Trophoblast cell (in vitro differentiated cells and primary cell): ENCODE measurements around the gene ADAMTS13. TPM values are rescaled to one million over a fixed set of nuclear protein-coding genes. Genes with fewer than 3 reads are reported as not detected.
A peak's percentile ranks its signal among the peaks of the same experiment; 100 is the strongest.

Source experiments
- DNase-seq, 2 donors: peaks; one replicate each; pipeline ENCODE4 v3.0.0-alpha.2; 2016
- H2AFZ ChIP-seq: 2 replicates; pipeline ENCODE4 v1.6.1; 2013; ENCODE audit warnings: low read length, moderate library complexity, mild to moderate bottlenecking; ENCODE audit not compliant: insufficient read depth, poor library complexity
- H2AK5ac ChIP-seq: 2 replicates; pipeline ENCODE4 v1.6.1; 2013; ENCODE audit warnings: mild to moderate bottlenecking, low read length
- H2BK120ac ChIP-seq: 2 replicates; pipeline ENCODE4 v1.6.1; 2013; ENCODE audit warnings: low read length, mild to moderate bottlenecking, moderate library complexity; ENCODE audit not compliant: insufficient read depth, poor library complexity
- H2BK12ac ChIP-seq: 2 replicates; pipeline ENCODE4 v1.6.1; 2013; ENCODE audit warnings: mild to moderate bottlenecking, low read length, moderate library complexity
- H2BK5ac ChIP-seq: 2 replicates; pipeline ENCODE4 v1.6.1; 2013; ENCODE audit warnings: low read length, low read depth, moderate library complexity, mild to moderate bottlenecking; ENCODE audit not compliant: poor library complexity
- H3K14ac ChIP-seq: 2 replicates; pipeline ENCODE4 v1.6.1; 2013; ENCODE audit warnings: mild to moderate bottlenecking, low read length
- H3K18ac ChIP-seq: 2 replicates; pipeline ENCODE4 v1.6.1; 2013; ENCODE audit warnings: mild to moderate bottlenecking, low read length
- H3K23ac ChIP-seq: 2 replicates; pipeline ENCODE4 v1.6.1; 2013; ENCODE audit warnings: low read length
- H3K27ac ChIP-seq: 2 replicates; pipeline ENCODE4 v1.5.1; 2013; ENCODE audit warnings: low read depth, mild to moderate bottlenecking, inconsistent platforms, low read length, moderate library complexity
- H3K27me3 ChIP-seq: 2 replicates; pipeline ENCODE4 v1.6.1; 2013; ENCODE audit warnings: inconsistent platforms, mild to moderate bottlenecking, low read length, moderate library complexity; ENCODE audit not compliant: insufficient read depth
- H3K36me3 ChIP-seq, 2 experiments: 1 replicate in 1 of 2; 2 replicates in 1 of 2; pipeline ENCODE4 v1.6.1; 2013; ENCODE audit warnings: low read length in 2 of 2, mild to moderate bottlenecking in 2 of 2, moderate library complexity in 1 of 2; ENCODE audit not compliant: insufficient read depth in 2 of 2, control insufficient read depth in 1 of 2
- H3K4ac ChIP-seq: 2 replicates; pipeline ENCODE4 v1.6.1; 2013; ENCODE audit warnings: low read depth, mild to moderate bottlenecking, low read length, moderate library complexity
- H3K4me1 ChIP-seq, 2 experiments: 1 replicate in 1 of 2; 2 replicates in 1 of 2; pipeline ENCODE4 v1.6.1; 2013; ENCODE audit warnings: low read length in 2 of 2, mild to moderate bottlenecking in 2 of 2, moderate library complexity in 1 of 2; ENCODE audit not compliant: insufficient read depth in 2 of 2, control insufficient read depth in 1 of 2
- H3K4me2 ChIP-seq: 2 replicates; pipeline ENCODE4 v1.6.1; 2013; ENCODE audit warnings: inconsistent platforms, mild to moderate bottlenecking, low read length, moderate library complexity
- H3K4me3 ChIP-seq: 2 replicates; pipeline ENCODE4 v1.5.1; 2013; ENCODE audit warnings: mild to moderate bottlenecking, low read depth, low read length, inconsistent platforms
- H3K79me1 ChIP-seq: one replicate; pipeline ENCODE4 v1.6.1; 2013; ENCODE audit warnings: low read length
- H3K79me2 ChIP-seq: 2 replicates; pipeline ENCODE4 v1.6.1; 2013; ENCODE audit warnings: low read length, mild to moderate bottlenecking; ENCODE audit not compliant: control insufficient read depth, insufficient read depth, poor library complexity
- H3K9ac ChIP-seq: 2 replicates; pipeline ENCODE4 v1.6.1; 2013; ENCODE audit warnings: mild to moderate bottlenecking, low read length
- H3K9me3 ChIP-seq: 2 replicates; pipeline ENCODE4 v1.6.1; 2013; ENCODE audit warnings: low read depth, mild to moderate bottlenecking, control low read depth, inconsistent platforms, low read length; ENCODE audit not compliant: insufficient read depth
- H4K12ac ChIP-seq: 2 replicates; pipeline ENCODE4 v1.6.1; 2013; ENCODE audit warnings: low read depth, mild to moderate bottlenecking, low read length, moderate library complexity
- H4K8ac ChIP-seq: 2 replicates; pipeline ENCODE4 v1.6.1; 2013; ENCODE audit warnings: low read depth, mild to moderate bottlenecking, low read length, moderate library complexity
- H4K91ac ChIP-seq: one replicate; pipeline ENCODE4 v1.6.1; 2013; ENCODE audit warnings: low read depth, mild to moderate bottlenecking, low read length, moderate library complexity
- WGBS: extraction: QIAGEN DNeasy Blood & Tissue Kit; methylation state at CpG from one replicate; pipeline ENCODE4 v1.1.7; 2013; ENCODE audit warnings: missing lambda C conversion rate; ENCODE audit not compliant: insufficient read length, insufficient coverage; ENCODE audit errors: extremely low coverage; 5-methylcytosine and 5-hydroxymethylcytosine counted together
- polyA plus RNA-seq: library from polyadenylated mRNA; stranded (reverse); fragments of 200-250 nt; gene quantifications from 2 replicates; pipeline ENCODE4 v1.2.3, GENCODE V29; 2013

The ADAMTS13 gene
- 1.8 and 2.2 TPM in 2 replicates for polyA plus RNA-seq

DNA sequence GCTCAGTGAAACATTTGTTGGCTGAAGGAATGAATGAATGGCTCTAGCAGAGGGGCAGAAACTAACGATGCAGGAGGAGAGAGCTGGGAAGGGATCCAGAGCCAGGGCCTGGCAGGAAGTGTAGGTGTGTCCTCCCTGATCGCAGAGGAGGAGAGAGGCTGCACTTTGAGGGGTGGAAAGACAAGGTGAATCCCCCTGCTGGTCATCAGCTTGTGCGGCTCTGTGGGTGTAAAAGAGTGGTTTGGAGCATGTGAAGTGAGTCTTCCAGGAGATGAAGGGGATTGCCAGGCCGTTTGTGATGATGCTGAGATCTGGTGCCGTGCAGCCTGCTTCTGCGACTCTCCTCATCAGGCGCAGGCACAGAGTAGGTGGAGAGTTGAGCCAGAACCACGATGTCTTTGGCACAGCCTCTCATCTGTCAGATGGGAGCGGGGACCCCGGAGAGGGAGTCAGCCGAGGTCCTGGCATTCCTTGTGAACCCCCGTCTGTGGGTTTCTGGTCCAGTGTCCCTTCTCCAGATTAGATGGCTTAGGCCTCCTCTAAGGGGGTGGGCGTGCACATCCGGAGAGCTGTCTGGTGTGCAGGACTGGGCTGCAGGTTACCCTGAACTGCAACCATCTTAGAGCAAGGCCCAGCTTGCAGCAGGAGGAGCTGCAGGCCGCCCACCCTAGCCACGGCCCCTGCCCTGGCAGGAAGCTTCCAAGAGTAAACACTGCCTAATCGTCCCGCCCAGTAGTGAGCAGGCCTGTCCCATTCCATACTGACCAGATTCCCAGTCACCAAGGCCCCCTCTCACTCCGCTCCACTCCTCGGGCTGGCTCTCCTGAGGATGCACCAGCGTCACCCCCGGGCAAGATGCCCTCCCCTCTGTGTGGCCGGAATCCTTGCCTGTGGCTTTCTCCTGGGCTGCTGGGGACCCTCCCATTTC lies at the start of gene ADAMTS13:
Gene ADAMTS13, plus strand, starts transcription at position 753 of the 928 bp plus-strand sequence. Its CDS starts 77 bp downstream, at position 830.
- H3K4me3 ChIP-seq: no peak within 1 kb of the TSS
- H3K27me3 ChIP-seq: no peaks in the 10 kb centered on the region
- no peak within 1 kb of the TSS for H3K4ac ChIP-seq
- DNase-seq: no peak
- peaks cover 2 to 3% of the 10 kb centered on the region in 2 experiments for H3K4me1 ChIP-seq
- H4K91ac ChIP-seq: no peak within 1 kb of the TSS
- H3K4me2 ChIP-seq: no peak within 1 kb of the TSS
- no CpG with 5 or more reads among the region's 23 CpGs for WGBS
- H3K23ac ChIP-seq: no peak within 1 kb of the TSS
- H2AFZ ChIP-seq: no peak within 1 kb of the TSS
- no peak within 1 kb of the TSS for H3K27ac ChIP-seq
- H3K79me1 ChIP-seq: peaks cover 8% of the 10 kb centered on the region
- H3K18ac ChIP-seq: no peak within 1 kb of the TSS
- H3K14ac ChIP-seq: no peak within 1 kb of the TSS
- no peak within 1 kb of the TSS for H2BK120ac ChIP-seq
- H3K36me3 ChIP-seq: no peaks in the 10 kb centered on the region
- H2BK12ac ChIP-seq: no peak within 1 kb of the TSS
- H4K8ac ChIP-seq: no peak within 1 kb of the TSS
- H2AK5ac ChIP-seq: no peak within 1 kb of the TSS
- no peaks in the 10 kb centered on the region for H3K9me3 ChIP-seq
- no peak within 1 kb of the TSS for H3K9ac ChIP-seq
- H2BK5ac ChIP-seq: no peak within 1 kb of the TSS
- H3K79me2 ChIP-seq: peaks cover 9% of the 10 kb centered on the region
- no peak within 1 kb of the TSS for H4K12ac ChIP-seq

DNA sequence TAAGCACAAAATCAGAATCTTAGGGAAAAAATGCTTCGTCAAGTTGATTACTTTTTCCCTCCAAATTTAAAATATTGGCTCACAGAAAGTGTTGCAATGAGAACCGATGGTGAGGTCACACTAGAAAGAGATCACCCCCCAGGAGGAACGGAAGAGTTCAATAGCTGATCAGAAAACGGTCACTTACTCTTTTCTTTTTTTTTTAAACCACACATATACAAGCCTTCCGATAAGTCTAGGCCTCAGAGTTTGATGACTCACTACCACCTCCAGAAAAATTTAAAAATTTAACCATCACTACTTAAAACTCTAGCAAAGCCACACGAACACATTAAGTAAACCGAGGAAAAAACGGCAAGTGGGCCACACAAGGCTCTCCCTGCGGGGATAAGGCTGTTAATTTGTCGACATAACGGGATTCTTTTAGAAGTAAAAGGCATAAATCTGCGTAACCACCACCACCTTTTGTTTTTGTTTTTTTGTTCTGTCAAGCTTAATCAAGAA lies 47.5 kb upstream of the ADAMTS13 start:
- Histone ChIP-seq H3K4ac (peak overlapping the region; percentile 100), H2BK12ac (no peak overlapping the region), H3K4me1 (peaks cover 4 to 5% of the 10 kb centered on the region in 2 experiments), H3K79me2 (peaks cover 31% of the 10 kb centered on the region), H4K12ac (no peak overlapping the region), H3K23ac (no peak overlapping the region), H4K91ac (no peak overlapping the region), H3K14ac (no peak overlapping the region), H4K8ac (no peak overlapping the region), H3K4me2 (peak overlapping the region; percentile 74), H2AFZ (no peak overlapping the region), H2AK5ac (no peak overlapping the region), H3K9ac (peak overlapping the region; percentile 99), H3K36me3 (peaks cover 32 to 35% of the 10 kb centered on the region in 2 experiments), H3K27ac (no peak overlapping the region), H3K79me1 (peaks cover 17% of the 10 kb centered on the region), H2BK120ac (no peak overlapping the region), H2BK5ac (no peak overlapping the region), H3K27me3 (no peaks in the 10 kb centered on the region), H3K18ac (no peak overlapping the region), H3K4me3 (peak overlapping the region; percentile 97), H3K9me3 (peaks cover 3% of the 10 kb centered on the region)
- WGBS: no CpG with 5 or more reads among the region's 12 CpGs
- DNase-seq: peak in 1 of 2 donors; percentile 60

DNA sequence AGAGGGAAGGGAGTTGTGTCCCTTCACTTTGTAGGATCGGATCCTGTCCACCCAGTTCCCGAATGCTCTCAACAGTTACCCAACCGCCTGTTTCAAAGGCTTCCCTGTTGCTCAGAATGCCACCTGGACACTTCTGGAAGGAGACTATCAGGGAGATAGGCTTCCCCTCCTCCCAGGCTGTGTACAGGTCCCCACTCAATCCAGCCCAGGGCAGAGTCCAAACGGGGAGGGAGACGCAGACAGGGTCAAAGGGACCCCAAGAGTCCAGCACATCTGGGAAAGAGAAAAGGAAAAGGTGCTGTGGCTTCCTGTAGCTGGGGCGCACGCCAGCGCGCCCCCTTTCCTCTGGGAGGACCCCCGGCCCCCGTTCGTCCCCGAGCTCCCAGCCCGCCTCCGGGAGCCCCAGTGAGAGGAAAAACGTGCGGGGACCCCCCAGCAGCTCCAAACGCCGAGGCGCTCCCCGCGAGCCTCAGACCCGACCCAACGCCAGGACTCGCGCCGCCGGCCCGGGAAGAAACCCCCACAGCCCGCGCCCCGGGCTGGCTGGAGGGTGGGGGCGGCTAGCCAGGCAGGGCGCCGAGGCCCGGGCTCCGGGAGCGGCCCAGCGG lies 46.9 kb upstream of the ADAMTS13 start:
- peaks cover 3% of the 10 kb centered on the region for H3K9me3 ChIP-seq
- peak overlapping the region; percentile 96 for H3K27ac ChIP-seq
- H3K23ac ChIP-seq: peak overlapping the region; percentile 37
- H4K12ac ChIP-seq: peak overlapping the region; percentile 87
- H3K79me2 ChIP-seq: peaks cover 28% of the 10 kb centered on the region
- WGBS: no CpG with 5 or more reads among the region's 39 CpGs
- peak overlapping the region; percentile 31 for H2AFZ ChIP-seq
- H3K4me2 ChIP-seq: peak overlapping the region; percentile 74
- peaks cover 28 to 29% of the 10 kb centered on the region in 2 experiments for H3K36me3 ChIP-seq
- no peak overlapping the region for H2BK12ac ChIP-seq
- peak overlapping the region; percentile 99 for H3K14ac ChIP-seq
- peak overlapping the region; percentile 98 for H2BK120ac ChIP-seq
- H4K91ac ChIP-seq: peak overlapping the region; percentile 99
- peak overlapping the region; percentile 92 for H2AK5ac ChIP-seq
- peaks cover 17% of the 10 kb centered on the region for H3K79me1 ChIP-seq
- H3K4me3 ChIP-seq: peak overlapping the region; percentile 97
- DNase-seq: peak; percentile 59 to 84
- H3K27me3 ChIP-seq: no peaks in the 10 kb centered on the region
- peak overlapping the region; percentile 96 for H4K8ac ChIP-seq
- peak overlapping the region; percentile 100 for H3K4ac ChIP-seq
- peak overlapping the region; percentile 99 for H3K9ac ChIP-seq
- H3K4me1 ChIP-seq: peaks cover 4 to 5% of the 10 kb centered on the region in 2 experiments
- peak overlapping the region; percentile 96 for H2BK5ac ChIP-seq
- H3K18ac ChIP-seq: peak overlapping the region; percentile 99
